T-helper 1 cell (primary cell): Measurements from ENCODE around the gene EFHD1.
"Not testable (repeated sequence)": the region's sequence is repeated elsewhere in the genome, so short reads cannot be mapped to it uniquely, and the experiment has no call there.

Source experiments
- DNase-seq, 5 donors: peaks; one replicate each; pipeline ENCODE4 v3.0.0-alpha.2; 2012 to 2020

The EFHD1 gene

DNA sequence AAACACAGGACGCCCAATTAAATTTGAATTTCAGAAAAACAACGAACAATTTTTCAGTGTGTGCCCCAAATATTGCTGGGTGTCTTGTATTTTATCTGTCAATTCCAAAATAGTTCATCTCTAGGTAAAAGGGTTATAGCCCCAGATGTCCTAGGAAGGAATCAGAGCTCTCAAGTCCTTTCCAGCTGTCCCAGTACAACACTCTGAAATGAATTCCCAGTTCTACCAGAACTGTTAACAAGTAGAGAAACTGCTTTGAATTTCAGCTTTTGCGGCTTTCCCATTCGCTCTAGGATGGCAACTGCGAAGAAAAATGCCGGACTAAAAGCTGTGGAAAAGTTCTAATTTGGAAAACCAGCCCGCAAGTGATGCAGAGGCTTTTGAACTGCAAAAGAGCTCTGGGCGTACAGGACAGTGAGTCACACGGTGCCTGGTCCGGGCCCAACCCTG is 63.2 kb downstream of the EFHD1 start:
- no peak for DNase-seq

DNA sequence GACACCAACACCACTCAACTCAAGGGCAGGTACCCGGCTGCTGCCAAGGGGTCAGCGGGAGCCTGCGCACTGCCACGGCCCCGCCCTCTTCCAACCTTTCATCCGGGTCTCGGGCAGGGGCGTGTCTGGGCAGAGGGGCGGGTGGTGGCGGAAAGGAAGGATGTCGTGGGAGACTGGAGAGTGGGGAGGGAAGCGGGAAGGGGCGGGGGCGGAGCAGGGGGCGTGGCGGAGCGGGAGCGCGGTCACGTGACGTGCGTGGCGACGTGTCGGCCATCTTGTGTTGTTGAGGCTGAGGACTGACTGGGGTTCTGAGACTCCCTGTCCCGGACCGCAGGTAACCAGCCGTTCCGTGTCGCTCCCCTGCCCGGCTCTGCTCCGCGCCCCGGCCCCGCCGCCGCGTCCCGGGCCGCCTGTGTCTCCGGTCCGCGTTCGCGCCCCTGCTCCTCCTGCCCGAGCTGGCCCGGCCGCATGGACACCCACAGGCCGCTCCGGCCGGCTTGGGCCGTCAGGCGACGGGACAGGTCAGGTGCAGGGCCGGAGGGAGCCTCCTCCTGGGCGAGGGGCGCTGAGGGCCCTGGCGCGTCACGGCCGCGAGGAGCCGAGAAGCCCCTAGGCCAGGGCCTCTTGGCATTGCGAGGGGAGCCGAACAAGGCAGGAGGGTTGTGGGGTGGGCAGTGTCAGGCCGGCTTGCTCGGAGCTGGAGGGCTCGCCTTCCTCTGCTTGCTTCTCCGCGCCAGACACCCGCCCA is 63.8 kb downstream of the EFHD1 start, which contains the start of gene GIGYF2:
GIGYF2 (plus strand) TSS at position 273 of the 748 bp plus-strand sequence. CDS start 37,867 bp downstream, outside the sequence.
- peak; percentile 84 to 97 (median 88) for DNase-seq

GRCh38 chr2:232697807-232698110 is 64.4 kb downstream of the EFHD1 start:
- no peak for DNase-seq

GRCh38 chr2:232698556-232699091 is 65.2 kb downstream of the EFHD1 start:
- no peak for DNase-seq

DNA sequence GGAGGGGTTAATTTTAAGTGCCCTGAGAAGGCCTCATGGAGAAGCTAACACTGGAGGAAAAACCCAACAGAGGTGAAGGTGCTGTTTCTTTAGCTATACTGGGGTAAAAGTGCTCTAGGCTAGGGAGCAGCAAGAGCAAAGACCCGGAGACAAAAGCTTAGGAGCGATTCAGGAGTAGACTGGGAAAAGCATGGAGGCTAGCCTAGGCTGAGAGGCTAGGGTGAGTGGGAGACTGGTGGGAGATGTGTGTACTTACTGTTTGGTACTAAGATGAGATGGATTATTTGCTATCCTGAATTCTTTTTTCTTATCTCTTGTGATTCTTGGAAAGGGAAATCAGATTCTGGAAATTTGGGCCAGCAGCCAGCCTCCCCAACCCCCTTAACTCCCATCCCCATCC is 65.7 kb downstream of the EFHD1 start:
- DNase-seq = no peak

DNA sequence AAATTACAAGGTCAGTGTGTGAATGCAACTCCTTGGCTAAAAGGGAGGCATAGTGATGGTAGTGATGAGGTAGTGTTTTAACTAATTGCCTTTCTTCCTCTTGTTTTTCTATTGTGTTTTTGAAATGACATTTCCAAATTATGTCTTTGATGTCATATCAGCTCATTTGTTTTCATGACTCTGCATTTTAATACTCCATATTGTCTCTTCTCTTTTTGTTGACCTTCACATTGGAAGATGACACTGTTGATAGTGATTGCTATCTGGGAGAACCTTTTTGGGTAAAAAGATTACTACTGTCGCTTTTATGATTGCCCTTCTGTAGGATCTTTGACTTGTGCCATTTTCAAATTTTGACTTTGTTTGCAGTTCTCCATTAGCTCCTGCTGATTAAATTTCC is 66.8 kb downstream of the EFHD1 start:
- DNase-seq = no peak

DNA sequence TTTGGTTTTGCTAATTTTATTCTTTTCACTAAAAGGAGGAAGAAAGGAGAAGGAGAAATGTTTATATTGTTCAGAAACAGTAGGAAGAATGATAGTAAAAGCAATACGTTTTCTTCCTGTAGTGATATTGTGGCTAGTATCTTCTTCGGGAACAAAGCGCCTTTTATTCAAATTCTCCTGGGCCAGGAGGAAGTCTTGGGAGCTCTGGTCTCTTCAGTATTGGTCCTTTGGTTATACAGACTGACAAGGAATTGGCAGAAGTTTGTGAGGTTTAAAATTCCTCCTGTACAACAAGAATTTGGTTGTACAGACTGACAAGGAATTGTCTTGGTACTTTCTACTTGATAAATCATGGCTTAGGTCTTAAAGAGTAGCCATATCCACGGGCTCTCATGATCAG is 73.7 kb downstream of the EFHD1 start:
- no peak for DNase-seq

- DNase-seq = no peak
Measured at GRCh38 chr2:232713505-232713904, 80.1 kb downstream of the EFHD1 start.

GRCh38 chr2:232714969-232715368 is 81.6 kb downstream of the EFHD1 start:
- no peak for DNase-seq

DNA sequence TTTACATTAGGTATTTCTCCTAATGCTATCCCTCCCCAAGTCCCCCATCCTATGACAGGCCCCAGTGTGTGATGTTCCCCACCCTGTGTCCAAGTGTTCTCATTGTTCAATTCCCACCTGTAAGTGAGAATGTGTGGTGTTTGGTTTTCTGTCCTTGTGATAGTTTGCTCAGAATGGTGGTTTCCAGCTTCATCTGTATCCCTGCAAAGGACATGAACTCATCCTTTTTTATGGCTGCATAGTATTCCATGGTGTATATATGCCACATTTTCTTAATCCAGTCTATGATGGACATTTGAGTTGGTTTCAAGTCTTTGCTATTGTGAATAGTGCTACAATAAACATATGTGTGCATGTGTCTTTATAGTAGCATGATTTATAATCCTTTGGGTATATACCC is 86.7 kb downstream of the EFHD1 start:
- not testable (repeated sequence) for DNase-seq

DNA sequence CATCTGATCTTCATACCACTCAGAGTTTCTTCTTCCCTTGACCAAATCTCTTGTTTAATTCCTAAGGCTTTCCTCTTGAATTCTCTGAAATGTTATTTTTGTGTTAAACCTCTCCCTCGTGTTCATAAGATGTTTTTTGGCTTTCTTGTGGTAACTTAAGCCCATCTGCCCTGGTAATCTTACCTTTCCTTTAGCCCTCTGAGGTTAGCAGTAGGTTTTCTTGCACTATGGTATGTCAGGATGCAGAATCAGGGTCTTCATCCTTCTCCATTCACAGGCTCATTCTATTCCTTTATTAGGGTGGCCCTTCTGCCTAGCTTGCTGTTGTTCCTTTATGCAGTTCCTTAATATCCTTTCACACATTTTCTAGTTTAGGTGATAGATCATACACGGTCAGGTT is 87.9 kb downstream of the EFHD1 start:
- no peak for DNase-seq

DNA sequence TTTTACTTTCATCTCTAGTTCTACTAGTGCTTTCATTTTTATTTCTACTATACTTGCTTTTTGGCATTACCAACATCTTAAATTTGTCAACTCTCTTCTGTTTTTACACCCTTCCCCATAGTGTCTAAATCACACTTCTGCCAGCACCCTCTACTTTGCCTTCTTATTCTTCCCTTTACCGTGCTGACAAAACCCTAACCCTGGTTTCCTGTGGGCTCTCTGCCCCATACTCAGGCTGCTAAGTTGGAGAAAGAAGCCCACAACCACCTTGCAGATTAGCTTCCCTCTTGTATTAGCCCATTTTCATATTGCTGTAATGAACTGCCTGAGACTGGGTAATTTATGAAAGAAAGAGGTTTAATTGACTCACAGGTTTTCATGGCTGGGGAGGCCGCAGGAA is 88.5 kb downstream of the EFHD1 start:
- DNase-seq = no peak

- DNase-seq = no peak
Measured at GRCh38 chr2:232723027-232723426, 89.6 kb downstream of the EFHD1 start.

DNA sequence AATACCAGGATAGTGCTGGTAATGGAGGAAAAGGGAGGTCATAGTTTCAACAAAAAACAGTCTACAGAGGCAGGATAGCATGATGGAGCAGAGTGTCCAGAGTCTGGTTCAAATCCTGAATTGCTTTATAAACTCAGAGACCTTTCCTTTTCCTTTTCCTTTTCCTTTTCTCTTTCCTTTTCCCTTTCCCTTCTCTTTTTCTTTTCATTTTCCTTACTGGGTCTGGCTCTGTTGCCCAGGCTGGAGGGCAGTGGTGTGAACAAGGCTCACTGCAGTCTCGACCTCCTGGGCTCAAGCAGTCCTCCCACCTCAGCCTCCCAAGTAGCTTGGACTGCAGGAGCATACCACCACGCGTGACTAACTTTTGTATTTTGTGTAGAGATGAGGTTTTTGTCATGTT is 95.4 kb downstream of the EFHD1 start:
- no peak for DNase-seq

DNA sequence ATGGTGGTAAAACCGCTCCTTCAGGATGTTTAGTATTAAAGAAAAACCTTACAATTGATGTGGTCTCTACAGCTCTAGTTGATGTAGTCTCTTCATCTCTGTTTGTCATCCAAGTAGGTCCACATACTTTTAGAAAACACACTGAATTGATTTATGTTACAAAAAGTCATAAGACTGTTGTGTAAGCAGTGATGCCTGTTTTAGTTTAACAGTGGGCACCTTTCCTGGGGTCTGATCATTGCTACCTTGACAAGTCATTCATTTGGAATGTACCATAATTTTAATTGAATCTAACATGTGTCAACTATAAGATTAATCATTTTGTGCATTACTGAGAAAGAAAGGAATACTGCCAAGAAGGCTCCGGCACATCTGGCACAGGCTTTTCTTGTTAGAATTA is 98.1 kb downstream of the EFHD1 start:
- DNase-seq = no peak
